T-helper 2 cell treated with Interferon-gamma antibody and Interleukin-4, amounts not matched to agents 5 μg/mL and 100 μg/mL, for 36 hours (primary cell): ENCODE measurements around the gene C2orf42.
A peak's percentile ranks its signal among the peaks of the same experiment; 100 is the strongest.
"Not testable (repeated sequence)": the region's sequence is repeated elsewhere in the genome, so short reads cannot be mapped to it uniquely, and the experiment has no call there.

Experiments used
- DNase-seq: peaks from one replicate; pipeline ENCODE4 v3.0.0; 2021; ENCODE audit warnings: low spot score
- H3K27ac Mint-ChIP-seq: one replicate; pipeline ENCODE4 v1.8.0; 2021; ENCODE audit warnings: mild to moderate bottlenecking, mixed read lengths
- H3K27me3 Mint-ChIP-seq: one replicate; pipeline ENCODE4 v1.8.0; 2021; ENCODE audit warnings: low read depth, mixed read lengths
- H3K36me3 Mint-ChIP-seq: one replicate; pipeline ENCODE4 v1.8.0; 2021; ENCODE audit warnings: low read depth, mixed read lengths
- H3K4me1 Mint-ChIP-seq: one replicate; pipeline ENCODE4 v1.8.0; 2021; ENCODE audit warnings: low read depth, mixed read lengths
- H3K4me3 Mint-ChIP-seq: one replicate; pipeline ENCODE4 v1.8.0; 2022; ENCODE audit warnings: mild to moderate bottlenecking, moderate library complexity, mixed read lengths
- H3K9me3 Mint-ChIP-seq: one replicate; pipeline ENCODE4 v1.8.0; 2021; ENCODE audit warnings: mixed read lengths

C2orf42 gene

DNA sequence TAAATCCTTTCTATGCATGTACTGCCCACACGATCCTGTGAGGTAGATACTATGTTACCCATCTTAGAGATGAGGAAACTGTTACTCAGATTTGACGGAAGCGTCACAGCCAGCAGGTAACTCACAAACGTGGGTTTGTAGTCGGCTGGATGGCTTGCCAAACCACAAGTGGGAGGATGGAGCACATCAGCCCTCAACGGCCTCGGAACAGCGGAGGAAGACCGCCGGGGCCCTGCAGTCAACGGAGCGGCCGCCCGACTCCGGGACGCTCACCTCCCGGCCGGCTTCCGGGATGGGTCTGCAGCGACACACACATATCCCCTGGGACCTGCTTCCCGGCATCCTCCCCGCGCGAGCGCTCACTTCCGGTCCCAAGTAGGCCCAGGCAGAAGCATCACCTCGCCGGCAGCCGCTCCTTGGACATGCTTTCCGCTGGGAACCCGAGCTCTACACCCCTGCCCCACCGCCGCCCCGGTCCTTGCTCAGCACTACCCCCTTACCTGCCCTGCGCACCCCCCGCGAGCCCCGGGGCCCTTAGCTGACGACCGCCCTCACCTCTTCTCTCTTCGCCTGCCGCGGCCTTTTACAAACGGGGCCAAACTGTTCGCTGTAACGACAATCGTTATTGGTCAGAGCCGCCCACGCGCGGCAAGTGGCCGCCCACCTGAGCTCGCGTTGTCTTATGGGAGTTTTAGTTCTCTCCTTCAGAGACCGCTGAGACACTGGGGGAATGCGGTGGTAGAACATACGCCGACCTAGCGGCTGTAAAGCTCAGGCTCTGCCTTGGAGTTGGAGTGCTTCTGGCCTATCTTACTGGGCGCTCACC lies at the start of gene C2orf42:
Gene C2orf42, minus strand, starts transcription at position 602 of the 826 bp plus-strand sequence. CDS start 9,034 bp downstream, outside the sequence.
- Mint-ChIP-seq H3K36me3 (peaks cover 5% of the 10 kb centered on the region), H3K27ac (peak within 1 kb of the TSS; percentile 99), H3K9me3 (no peaks in the 10 kb centered on the region), H3K27me3 (no peaks in the 10 kb centered on the region), H3K4me3 (peak within 1 kb of the TSS; percentile 92), H3K4me1 (peaks cover 16% of the 10 kb centered on the region)
- DNase-seq: peak; percentile 97

DNA sequence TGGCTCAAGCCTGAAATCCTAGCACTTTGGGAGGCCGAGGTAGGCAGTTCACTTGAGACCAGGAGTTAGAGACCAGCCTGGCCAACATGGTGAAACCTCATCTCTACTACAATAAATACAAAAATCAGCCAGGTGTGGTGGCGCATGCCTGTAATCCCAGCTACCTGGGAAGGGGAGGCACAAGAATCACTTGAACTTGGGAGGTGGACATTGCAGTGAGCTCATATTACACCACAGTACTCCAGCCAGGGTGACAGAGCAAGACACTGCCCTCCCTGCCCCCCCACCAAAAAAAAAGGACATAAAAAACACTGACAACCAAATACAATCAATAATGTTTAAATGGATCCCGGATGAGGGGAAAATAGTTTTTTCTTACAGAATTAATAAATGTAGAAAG lies 49.8 kb upstream of the C2orf42 start:
- H3K27ac Mint-ChIP-seq: no peak overlapping the region
- H3K4me1 Mint-ChIP-seq: peaks cover 31% of the 10 kb centered on the region
- no peak for DNase-seq
- H3K4me3 Mint-ChIP-seq: no peak overlapping the region
- H3K27me3 Mint-ChIP-seq: no peaks in the 10 kb centered on the region
- H3K9me3 Mint-ChIP-seq: no peaks in the 10 kb centered on the region
- peaks cover 34% of the 10 kb centered on the region for H3K36me3 Mint-ChIP-seq

DNA sequence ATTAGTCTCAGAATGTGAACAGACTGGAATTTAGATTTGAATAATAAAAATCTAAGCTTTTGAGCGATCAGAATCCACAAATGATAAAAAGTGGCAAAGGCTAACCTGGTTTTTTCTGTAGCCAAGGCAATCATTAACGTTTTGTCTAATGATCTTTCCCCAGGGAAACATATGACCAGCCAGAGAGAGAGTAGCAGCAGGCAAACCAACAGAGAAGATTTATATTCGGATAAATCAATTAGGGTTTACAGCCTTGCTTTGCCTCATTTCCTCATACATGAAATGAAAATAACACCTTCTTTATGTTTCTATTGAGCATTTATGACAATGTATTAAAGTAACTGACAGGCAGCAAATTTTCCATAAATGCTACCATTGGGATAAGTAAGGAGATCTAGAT lies 43.1 kb upstream of the C2orf42 start:
- DNase-seq: no peak
- H3K4me1 Mint-ChIP-seq: no peaks in the 10 kb centered on the region
- H3K4me3 Mint-ChIP-seq: no peak overlapping the region
- H3K27ac Mint-ChIP-seq: no peak overlapping the region
- no peaks in the 10 kb centered on the region for H3K27me3 Mint-ChIP-seq
- H3K36me3 Mint-ChIP-seq: peaks cover 37% of the 10 kb centered on the region
- H3K9me3 Mint-ChIP-seq: no peaks in the 10 kb centered on the region

DNA sequence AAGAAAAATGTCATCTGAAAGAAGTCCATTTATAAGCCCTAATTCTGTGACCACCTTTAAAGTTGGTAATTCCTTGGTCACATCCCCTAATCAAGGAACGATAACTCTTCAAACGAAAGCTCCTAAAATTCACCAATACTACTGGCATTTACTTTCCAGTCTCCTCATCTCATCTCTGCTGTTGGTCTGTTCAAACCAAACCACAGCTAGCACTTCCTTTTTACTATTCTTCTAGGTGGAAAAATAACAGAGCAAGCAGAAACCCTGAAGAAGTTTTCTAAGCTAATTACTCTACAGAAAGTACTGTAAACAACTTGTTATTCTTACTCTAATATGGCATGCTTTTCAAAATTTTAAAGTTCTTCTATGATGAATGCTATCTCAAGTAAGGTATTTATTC lies 36.0 kb upstream of the C2orf42 start:
- Mint-ChIP-seq H3K27ac (peak overlapping the region; percentile 12), H3K36me3 (peaks cover 61% of the 10 kb centered on the region), H3K27me3 (no peaks in the 10 kb centered on the region), H3K9me3 (no peaks in the 10 kb centered on the region), H3K4me1 (peaks cover 12% of the 10 kb centered on the region), H3K4me3 (no peak overlapping the region)
- no peak for DNase-seq

DNA sequence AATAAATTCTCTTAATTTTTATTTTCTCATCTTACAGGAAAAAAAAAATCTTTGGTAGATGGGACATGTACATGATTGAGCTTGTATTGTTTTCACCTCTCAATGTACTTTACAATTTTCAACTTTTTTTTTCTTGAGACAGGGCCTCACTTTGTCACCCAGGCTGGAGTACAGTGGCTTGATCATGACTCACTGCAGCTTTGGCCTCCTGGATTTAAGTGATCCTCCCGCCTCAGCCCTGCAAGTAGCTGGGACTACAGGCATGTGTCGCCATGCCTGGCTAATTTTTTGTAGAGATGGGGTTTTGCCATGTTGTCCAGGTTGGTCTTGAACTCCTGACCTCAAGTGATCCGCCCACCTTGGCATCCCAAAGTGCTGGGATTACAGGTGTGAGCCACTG lies 32.5 kb upstream of the C2orf42 start:
- DNase-seq, H3K4me3 Mint-ChIP-seq, H3K27ac Mint-ChIP-seq, H3K27me3 Mint-ChIP-seq, H3K9me3 Mint-ChIP-seq: not testable (repeated sequence)
- H3K36me3 Mint-ChIP-seq: peaks cover 58% of the 10 kb centered on the region
- peaks cover 18% of the 10 kb centered on the region for H3K4me1 Mint-ChIP-seq

DNA sequence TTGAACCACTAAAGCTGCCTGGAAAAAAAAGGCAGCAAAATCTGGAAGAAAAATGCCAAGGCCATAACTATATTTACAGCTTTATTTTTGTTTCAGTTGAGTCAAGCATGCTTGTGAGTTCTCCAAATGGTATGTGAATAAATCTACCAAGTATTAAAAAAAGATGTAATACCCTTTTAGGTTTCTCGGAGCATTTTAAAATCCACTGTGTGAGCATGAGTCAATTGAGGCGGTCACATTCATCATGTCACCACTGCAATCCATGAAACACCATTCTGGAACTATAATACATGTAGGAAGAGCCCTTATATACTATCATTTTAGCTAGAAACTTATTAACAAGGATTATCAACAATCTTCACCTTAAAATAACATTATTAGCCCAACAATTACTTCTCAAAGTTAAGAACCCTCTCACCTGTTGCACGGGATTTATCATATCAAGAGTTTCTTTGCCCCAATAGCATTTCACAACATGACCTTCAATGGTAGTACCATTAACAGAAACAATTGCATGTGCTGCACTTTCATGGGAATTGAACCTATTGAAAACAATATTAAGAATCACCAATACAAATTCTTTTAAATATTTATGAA lies 24.2 kb upstream of the C2orf42 start:
- no peak overlapping the region for H3K27ac Mint-ChIP-seq
- no peaks in the 10 kb centered on the region for H3K9me3 Mint-ChIP-seq
- peaks cover 22% of the 10 kb centered on the region for H3K4me1 Mint-ChIP-seq
- peaks cover 52% of the 10 kb centered on the region for H3K36me3 Mint-ChIP-seq
- H3K4me3 Mint-ChIP-seq: no peak overlapping the region
- DNase-seq: no peak
- no peaks in the 10 kb centered on the region for H3K27me3 Mint-ChIP-seq

DNA sequence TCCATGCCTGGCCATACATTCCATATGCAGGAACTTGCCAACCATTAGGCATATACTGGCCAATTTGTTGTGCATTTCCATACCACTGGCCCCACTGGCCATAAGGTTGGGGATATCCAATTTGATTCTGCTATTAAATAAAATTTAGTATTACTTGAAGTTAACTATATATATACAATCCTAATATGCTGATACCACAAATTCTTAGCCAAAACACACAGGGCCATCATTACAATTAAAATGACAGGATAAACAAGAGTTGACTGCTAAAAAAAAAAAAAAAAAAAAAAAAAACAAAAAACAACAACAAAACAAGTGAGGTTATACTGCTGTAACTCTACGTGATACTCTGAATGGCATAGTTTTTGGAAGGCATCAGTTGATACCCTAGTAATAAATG lies 23.5 kb upstream of the C2orf42 start:
- Mint-ChIP-seq H3K36me3 (peaks cover 53% of the 10 kb centered on the region), H3K4me3 (no peak overlapping the region), H3K4me1 (peaks cover 22% of the 10 kb centered on the region), H3K27me3 (no peaks in the 10 kb centered on the region), H3K9me3 (no peaks in the 10 kb centered on the region), H3K27ac (no peak overlapping the region)
- no peak for DNase-seq

DNA sequence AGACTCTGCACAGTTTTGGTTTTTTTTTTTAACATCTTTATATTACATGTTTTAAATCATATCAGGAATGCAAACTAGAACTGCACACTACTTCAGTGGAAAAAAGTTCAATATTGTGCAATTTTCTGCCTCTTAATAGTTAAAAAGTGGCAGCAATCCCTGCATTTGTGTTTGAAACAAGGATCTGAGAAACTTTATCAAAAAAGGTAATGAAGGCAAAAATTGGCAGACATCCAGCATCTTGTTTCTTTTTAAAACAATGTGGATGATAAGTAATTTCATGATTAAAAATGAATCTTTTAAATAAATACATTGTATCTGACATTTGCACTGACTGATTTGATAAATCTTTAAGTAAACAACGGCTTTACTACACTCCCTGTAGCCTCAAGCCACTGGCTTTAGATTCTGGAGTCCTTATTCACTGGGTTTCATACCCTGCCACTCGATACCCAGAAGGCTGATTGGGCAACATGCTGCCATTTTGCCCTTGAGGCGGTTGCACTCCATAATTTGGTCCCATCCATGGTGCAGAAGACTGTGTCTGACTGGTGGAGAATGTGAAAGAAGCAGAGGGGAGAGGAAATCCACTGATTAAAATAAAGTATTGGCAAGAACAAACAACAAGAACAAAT lies 21.6 kb upstream of the C2orf42 start:
- H3K27ac Mint-ChIP-seq: no peak overlapping the region
- no peaks in the 10 kb centered on the region for H3K27me3 Mint-ChIP-seq
- no peak overlapping the region for H3K4me3 Mint-ChIP-seq
- peaks cover 12% of the 10 kb centered on the region for H3K4me1 Mint-ChIP-seq
- no peak for DNase-seq
- no peaks in the 10 kb centered on the region for H3K9me3 Mint-ChIP-seq
- H3K36me3 Mint-ChIP-seq: peaks cover 38% of the 10 kb centered on the region

DNA sequence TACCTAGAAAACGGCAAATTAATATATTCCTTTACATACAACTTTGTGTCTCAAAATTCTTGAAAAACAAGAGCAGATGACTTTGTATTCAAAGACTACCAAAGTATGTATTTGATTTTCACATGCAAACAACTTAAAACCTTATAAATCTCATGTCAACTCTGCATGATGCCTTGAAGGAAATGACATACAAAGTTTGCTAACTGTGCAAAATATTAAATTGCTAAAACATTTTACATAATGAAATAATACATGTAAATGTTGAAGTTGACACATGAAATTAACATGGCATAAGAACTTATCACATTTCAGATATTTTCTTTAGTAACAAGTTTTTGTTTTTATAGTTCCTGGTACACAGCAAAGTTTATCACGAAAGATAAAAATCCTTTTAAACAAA lies 20.8 kb upstream of the C2orf42 start:
- Mint-ChIP-seq H3K9me3 (no peaks in the 10 kb centered on the region), H3K4me3 (no peak overlapping the region), H3K4me1 (peaks cover 12% of the 10 kb centered on the region), H3K27ac (no peak overlapping the region), H3K27me3 (no peaks in the 10 kb centered on the region), H3K36me3 (peaks cover 35% of the 10 kb centered on the region)
- DNase-seq: no peak

DNA sequence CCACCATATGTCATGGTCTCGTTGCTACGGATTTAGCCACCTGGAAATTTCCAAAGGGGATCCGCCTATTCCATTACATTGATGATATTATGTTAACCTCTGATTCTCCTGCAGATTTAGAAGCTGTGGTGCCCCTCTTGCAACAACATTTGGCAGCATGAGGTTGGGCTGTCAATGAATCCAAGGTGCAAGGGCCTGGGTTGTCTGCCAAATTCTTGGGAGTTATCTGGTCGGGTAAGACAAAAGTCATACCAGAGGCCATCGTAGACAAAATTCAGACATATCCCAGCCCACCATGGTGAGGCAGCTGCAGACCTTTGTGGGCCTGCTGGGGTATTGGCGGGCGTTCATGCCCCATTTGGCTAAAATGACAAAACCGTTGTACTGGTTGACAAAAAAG lies 13.6 kb upstream of the C2orf42 start:
- Mint-ChIP-seq H3K4me3 (no peak overlapping the region), H3K27me3 (no peaks in the 10 kb centered on the region), H3K27ac (no peak overlapping the region), H3K9me3 (no peaks in the 10 kb centered on the region), H3K36me3 (peaks cover 4% of the 10 kb centered on the region), H3K4me1 (no peaks in the 10 kb centered on the region)
- DNase-seq: no peak

DNA sequence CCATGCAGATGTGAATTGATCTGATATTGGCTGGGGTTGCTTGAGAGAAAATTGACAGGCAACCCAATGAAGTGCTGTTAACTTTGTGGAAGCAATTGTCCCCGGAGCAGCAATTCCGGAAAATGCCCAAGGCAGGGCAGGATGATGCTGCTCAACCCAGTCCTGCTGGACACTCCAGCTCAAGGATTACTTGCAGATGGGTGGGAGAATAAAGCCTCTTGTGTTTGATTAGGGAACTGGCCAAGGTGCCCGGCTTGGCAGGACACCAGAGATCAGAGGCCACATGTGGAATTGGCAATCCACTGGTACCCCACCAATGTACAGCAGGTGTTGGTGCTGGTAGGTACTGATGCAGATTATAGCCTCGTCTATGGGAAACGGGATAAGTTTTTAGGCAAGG lies 12.3 kb upstream of the C2orf42 start:
- no peaks in the 10 kb centered on the region for H3K4me1 Mint-ChIP-seq
- DNase-seq: no peak
- H3K9me3 Mint-ChIP-seq: no peaks in the 10 kb centered on the region
- H3K36me3 Mint-ChIP-seq: peaks cover 4% of the 10 kb centered on the region
- no peak overlapping the region for H3K4me3 Mint-ChIP-seq
- no peaks in the 10 kb centered on the region for H3K27me3 Mint-ChIP-seq
- H3K27ac Mint-ChIP-seq: no peak overlapping the region

DNA sequence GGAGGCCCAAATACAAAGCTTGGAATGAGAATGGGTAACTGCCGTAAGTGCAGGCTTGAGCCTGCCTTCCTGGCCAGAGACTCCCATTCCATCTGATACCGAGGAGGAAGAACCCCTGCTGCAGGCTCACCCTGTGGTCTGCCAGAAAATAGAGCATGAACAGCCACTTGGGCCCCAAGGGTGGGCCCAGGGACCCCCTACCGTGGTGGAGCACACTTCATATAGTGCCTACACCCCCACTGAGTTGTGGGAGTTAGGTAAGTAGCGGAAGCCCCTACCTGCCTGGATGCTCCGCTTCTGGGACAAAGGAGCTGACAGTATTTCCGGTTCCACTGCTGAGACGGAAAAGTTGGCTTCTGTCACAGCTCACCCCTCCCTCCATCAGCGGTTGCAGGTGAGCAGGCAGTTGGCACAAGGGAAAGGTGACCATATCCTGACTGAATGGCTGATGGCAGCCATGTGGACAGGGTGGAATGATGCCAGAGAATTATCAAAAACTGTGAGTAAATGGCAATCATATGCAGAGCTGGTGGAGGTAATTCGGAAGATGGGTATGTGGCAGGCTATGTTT lies 11.5 kb upstream of the C2orf42 start:
- H3K27ac Mint-ChIP-seq: no peak overlapping the region
- H3K4me1 Mint-ChIP-seq: no peaks in the 10 kb centered on the region
- H3K9me3 Mint-ChIP-seq: no peaks in the 10 kb centered on the region
- no peaks in the 10 kb centered on the region for H3K27me3 Mint-ChIP-seq
- peaks cover 4% of the 10 kb centered on the region for H3K36me3 Mint-ChIP-seq
- DNase-seq: no peak
- no peak overlapping the region for H3K4me3 Mint-ChIP-seq

DNA sequence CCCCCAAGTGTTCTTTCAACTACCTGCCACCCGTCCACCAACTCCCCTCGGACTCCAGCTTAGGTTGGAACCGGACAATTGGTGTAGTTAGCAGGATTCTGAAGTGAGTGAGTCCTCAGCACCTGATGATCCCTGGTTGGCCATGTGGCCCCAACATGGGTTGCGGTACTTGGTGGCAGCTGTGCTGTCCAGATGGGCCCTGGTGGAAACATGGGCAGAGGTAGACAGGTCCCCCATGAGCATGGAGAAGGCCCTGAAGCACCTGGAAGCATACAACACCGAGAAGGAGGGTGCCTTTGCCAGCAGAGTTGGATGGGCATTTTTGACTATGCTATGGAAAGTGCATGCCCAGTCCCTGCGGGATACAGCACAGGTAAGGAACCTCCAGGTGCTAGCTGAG lies 11.0 kb upstream of the C2orf42 start:
- H3K36me3 Mint-ChIP-seq: peaks cover 4% of the 10 kb centered on the region
- no peak overlapping the region for H3K4me3 Mint-ChIP-seq
- no peaks in the 10 kb centered on the region for H3K27me3 Mint-ChIP-seq
- H3K9me3 Mint-ChIP-seq: no peaks in the 10 kb centered on the region
- no peak overlapping the region for H3K27ac Mint-ChIP-seq
- no peaks in the 10 kb centered on the region for H3K4me1 Mint-ChIP-seq
- DNase-seq: no peak

DNA sequence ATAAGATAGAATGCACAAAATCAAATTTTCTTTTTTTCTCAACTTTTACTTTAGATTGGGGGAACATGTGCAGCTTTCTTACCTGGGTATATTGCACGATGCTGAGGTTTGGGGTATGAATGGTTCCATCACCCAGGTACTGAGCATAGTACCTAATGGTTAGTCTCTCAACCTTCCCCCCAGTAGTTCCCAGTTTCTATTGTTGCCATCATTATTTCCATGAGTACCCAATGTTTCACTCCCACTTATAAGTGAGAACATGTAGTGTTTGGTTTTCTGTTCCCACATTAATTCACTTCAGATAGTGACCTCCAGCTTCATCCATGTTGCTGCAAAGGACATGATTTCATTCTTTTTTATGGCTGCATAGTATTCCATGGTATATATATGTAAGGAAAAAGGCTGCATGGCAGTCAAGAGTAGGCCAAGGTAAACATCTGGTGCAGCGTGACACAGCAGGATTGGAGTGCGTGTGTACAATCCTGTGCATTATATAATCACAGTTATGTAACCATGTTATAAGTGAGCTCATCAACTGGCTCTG lies 10.5 kb upstream of the C2orf42 start:
- no peak for DNase-seq
- no peak overlapping the region for H3K4me3 Mint-ChIP-seq
- peaks cover 4% of the 10 kb centered on the region for H3K36me3 Mint-ChIP-seq
- no peak overlapping the region for H3K27ac Mint-ChIP-seq
- H3K27me3 Mint-ChIP-seq: no peaks in the 10 kb centered on the region
- H3K4me1 Mint-ChIP-seq: no peaks in the 10 kb centered on the region
- no peaks in the 10 kb centered on the region for H3K9me3 Mint-ChIP-seq
